A673 (cell line): ENCODE data around the gene NDRG3. TPM values are rescaled to one million over a fixed set of nuclear protein-coding genes. Genes with fewer than 3 reads are reported as not detected.

Experiments
- BruUV-seq: library from RNA; stranded (reverse); fragments of 400-500 nt; replicated peaks from 2 replicates; lab custom pipeline; 2021; lab: Mats Ljungman, UMichigan
- CTCF ChIA-PET: fragments of 300-600 bp; sonication (Branson Sonifier 250); formaldehyde crosslinking; loops from one replicate; lab custom pipeline; 2022; ENCODE audit warnings: antibody characterized with exemption; lab: Charles Lee
- POLR2A ChIA-PET: fragments of 300-600 bp; sonication (Branson Sonifier 250); formaldehyde crosslinking; loops from one replicate; lab custom pipeline; 2022; ENCODE audit warnings: antibody characterized with exemption; ENCODE audit not compliant: low non-redundant PET; lab: Charles Lee
- DNase-seq: peaks from one replicate; pipeline ENCODE4 v3.0.0-alpha.2; 2015; ENCODE audit warnings: low spot score
- H3K27ac ChIP-seq: fragments of 200-600 bp; sonication (generic); 2 replicates; pipeline ENCODE4 v1.5.1; 2016; ENCODE audit warnings: mixed run types, low read depth, mild to moderate bottlenecking, mixed read lengths, antibody characterized with exemption, low read length; ENCODE audit not compliant: poor library complexity, severe bottlenecking
- H3K27me3 ChIP-seq: fragments of 200-600 bp; sonication (generic); replicated peaks from 2 replicates; pipeline ENCODE4 v1.6.1; 2017; ENCODE audit warnings: mixed run types, low read depth, mild to moderate bottlenecking, mixed read lengths, antibody characterized with exemption, low read length; ENCODE audit not compliant: insufficient read depth, poor library complexity
- H3K36me3 ChIP-seq: fragments of 200-600 bp; sonication (generic); 2 replicates; pipeline ENCODE4 v1.6.1; 2016; ENCODE audit warnings: mixed run types, mild to moderate bottlenecking, mixed read lengths, antibody characterized with exemption, low read length; ENCODE audit not compliant: insufficient read depth, poor library complexity, severe bottlenecking
- H3K4me1 ChIP-seq: fragments of 200-600 bp; sonication (generic); 2 replicates; pipeline ENCODE4 v1.6.1; 2017; ENCODE audit warnings: mixed run types, mild to moderate bottlenecking, mixed read lengths, antibody characterized with exemption, low read length; ENCODE audit not compliant: insufficient read depth, poor library complexity, severe bottlenecking
- H3K4me3 ChIP-seq: fragments of 200-600 bp; sonication (generic); 2 replicates; pipeline ENCODE4 v1.5.1; 2016; ENCODE audit warnings: low read depth, mixed run types, mild to moderate bottlenecking, mixed read lengths, low read length; ENCODE audit not compliant: poor library complexity, severe bottlenecking
- H3K9me3 ChIP-seq: fragments of 200-600 bp; sonication (generic); 2 replicates; pipeline ENCODE4 v1.6.1; 2016; ENCODE audit warnings: mixed run types, low read depth, mild to moderate bottlenecking, mixed read lengths, antibody characterized with exemption, low read length; ENCODE audit not compliant: poor library complexity, severe bottlenecking
- CTCF ChIP-seq: fragments of 300-800, 200-600 bp; sonication (generic); conservative IDR thresholded peaks from 2 replicates; pipeline ENCODE4 v1.5.1; 2017; ENCODE audit warnings: low read depth, mild to moderate bottlenecking, antibody characterized with exemption, low read length, moderate library complexity, mixed read lengths
- EZH2 ChIP-seq: fragments of 200-600 bp; sonication (generic); IDR thresholded peaks from 2 replicates; pipeline ENCODE4 v1.6.1; 2017; ENCODE audit warnings: borderline replicate concordance, low read depth, mild to moderate bottlenecking, mixed read lengths, antibody characterized with exemption, low read length; ENCODE audit not compliant: poor library complexity, severe bottlenecking
- intact Hi-C: fragments of 100-400 bp; cut with micrococcal nuclease; formaldehyde crosslinking; loops from one replicate; pipeline ENCODE4 v1.10.0; 2022; ENCODE audit not compliant: unreplicated experiment
- total RNA-seq: library from RNA; stranded (reverse); gene quantifications from 2 replicates; pipeline ENCODE4 v1.2.3, GENCODE V29; 2021

The NDRG3 gene
- total RNA-seq, 1 experiment from 2014 or later = 17.6 TPM

- no peak for TF ChIP-seq CTCF
- H3K27me3 ChIP-seq = no peaks in the 10 kb centered on the region
- no TSS peak for BruUV-seq
- H3K4me1 ChIP-seq = no peaks in the 10 kb centered on the region
- H3K36me3 ChIP-seq = no peaks in the 10 kb centered on the region
- H3K4me3 ChIP-seq = no peak overlapping the region
- intact Hi-C loops = no loop called here
- ChIA-PET POLR2A (no interaction called here), CTCF (no interaction called here)
- no peak for DNase-seq
- no peak overlapping the region for H3K27ac ChIP-seq
- H3K9me3 ChIP-seq = no peaks in the 10 kb centered on the region
Observed at GRCh38 chr20:36658300-36658699, 87.6 kb downstream of the NDRG3 start.

GRCh38 chr20:36656733-36657132 is 89.2 kb downstream of the NDRG3 start:
- no peak for TF ChIP-seq EZH2
- no peak for TF ChIP-seq CTCF
- DNase-seq = no peak
- intact Hi-C loops = no loop called here
- no peak overlapping the region for H3K4me3 ChIP-seq
- ChIA-PET POLR2A (no interaction called here), CTCF (no interaction called here)
- no peaks in the 10 kb centered on the region for H3K27me3 ChIP-seq
- no peak overlapping the region for H3K27ac ChIP-seq
- H3K36me3 ChIP-seq = no peaks in the 10 kb centered on the region
- H3K4me1 ChIP-seq = no peaks in the 10 kb centered on the region
- no TSS peak for BruUV-seq
- no peaks in the 10 kb centered on the region for H3K9me3 ChIP-seq

- Histone ChIP-seq H3K9me3 (no peaks in the 10 kb centered on the region), H3K4me3 (no peak overlapping the region), H3K36me3 (no peaks in the 10 kb centered on the region), H3K27me3 (no peaks in the 10 kb centered on the region), H3K4me1 (no peaks in the 10 kb centered on the region), H3K27ac (no peak overlapping the region)
- ChIA-PET POLR2A (no interaction called here), CTCF (no interaction called here)
- TF ChIP-seq CTCF (no peak), EZH2 (no peak)
- BruUV-seq = no TSS peak
- intact Hi-C loops = no loop called here
- no peak for DNase-seq
Observed at GRCh38 chr20:36655004-36655403, 90.9 kb downstream of the NDRG3 start.
